ENCODE results near the gene MEX3C.

DNA sequence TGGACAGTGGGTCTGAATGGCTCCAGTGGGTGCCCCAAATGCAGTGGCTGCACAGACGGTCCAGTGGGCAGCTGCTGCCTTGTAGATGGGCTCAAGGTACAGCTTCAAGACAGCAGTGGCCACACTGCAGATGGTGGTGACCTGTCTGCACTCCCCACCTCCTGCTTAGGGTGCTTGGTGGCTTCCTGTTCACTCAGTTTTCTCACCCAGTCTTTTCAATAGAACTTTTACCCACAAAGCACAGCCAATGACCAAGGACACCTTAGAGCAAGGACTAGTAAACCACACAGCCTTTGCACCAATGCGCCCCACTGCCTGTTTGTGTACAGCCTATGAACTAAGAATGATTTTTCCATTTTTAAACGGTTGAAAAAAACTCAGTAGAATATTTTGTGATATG, 34.9 kb downstream of the MEX3C start:
- TF ChIP-seq, protein P1, sequence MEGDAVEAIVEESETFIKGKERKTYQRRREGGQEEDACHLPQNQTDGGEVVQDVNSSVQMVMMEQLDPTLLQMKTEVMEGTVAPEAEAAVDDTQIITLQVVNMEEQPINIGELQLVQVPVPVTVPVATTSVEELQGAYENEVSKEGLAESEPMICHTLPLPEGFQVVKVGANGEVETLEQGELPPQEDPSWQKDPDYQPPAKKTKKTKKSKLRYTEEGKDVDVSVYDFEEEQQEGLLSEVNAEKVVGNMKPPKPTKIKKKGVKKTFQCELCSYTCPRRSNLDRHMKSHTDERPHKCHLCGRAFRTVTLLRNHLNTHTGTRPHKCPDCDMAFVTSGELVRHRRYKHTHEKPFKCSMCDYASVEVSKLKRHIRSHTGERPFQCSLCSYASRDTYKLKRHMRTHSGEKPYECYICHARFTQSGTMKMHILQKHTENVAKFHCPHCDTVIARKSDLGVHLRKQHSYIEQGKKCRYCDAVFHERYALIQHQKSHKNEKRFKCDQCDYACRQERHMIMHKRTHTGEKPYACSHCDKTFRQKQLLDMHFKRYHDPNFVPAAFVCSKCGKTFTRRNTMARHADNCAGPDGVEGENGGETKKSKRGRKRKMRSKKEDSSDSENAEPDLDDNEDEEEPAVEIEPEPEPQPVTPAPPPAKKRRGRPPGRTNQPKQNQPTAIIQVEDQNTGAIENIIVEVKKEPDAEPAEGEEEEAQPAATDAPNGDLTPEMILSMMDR (IDR thresholded peaks at IDR 0.05; ENCODE audit: low read length), result no peak
- TF ChIP-seq EZH2 (IDR thresholded peaks at IDR 0.05; ENCODE audit: borderline replicate concordance, low read length), result no peak

Data from OCI-LY1 (cell line).